ENCODE results near the gene PSRC1.
A peak's percentile ranks its signal among the peaks of the same experiment; 100 is the strongest.

Gene PSRC1

DNA sequence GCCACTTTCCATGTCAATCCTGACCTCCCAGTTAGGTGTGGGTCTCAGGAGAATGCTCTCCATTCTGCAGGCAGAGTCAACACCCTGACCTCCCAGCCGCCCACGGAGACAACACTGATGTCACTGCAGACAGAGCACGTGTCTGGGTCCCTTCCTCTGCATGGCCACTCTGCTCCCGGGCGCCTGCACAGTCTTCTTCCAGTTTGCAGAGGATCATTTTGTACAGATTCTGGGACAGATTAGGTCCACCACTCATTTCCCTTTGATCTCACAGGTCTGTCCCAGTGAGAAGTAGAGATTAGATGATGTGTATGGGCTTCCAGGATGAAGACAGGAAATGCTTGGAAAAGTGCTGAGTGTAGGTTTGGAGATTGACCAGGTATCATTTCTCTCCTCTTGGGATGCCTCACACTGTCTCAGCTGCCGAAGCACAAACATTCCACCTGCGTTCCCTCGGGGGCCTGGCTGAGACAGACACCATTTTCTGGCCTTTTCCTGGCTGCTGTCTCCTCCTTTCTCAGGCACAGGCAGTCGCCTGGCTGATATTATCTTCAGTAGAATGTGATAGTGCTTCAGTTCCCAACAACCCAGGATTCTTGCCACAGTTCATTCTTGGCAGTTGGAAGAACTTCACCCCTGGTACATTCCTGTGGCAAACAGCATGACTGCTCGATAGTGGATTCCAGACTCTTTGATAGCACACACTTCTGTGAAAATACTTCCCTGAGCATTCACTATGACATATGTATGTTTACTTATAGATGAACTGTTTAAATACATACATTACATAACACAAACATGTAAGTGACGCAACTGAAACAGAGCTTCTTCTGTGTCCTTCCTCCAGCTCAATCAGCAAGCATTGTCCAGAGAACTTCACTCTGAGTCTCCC lies 16.0 kb upstream of the PSRC1 start:
- no peak overlapping the region for H3K4me3 ChIP-seq (ENCODE audit: control insufficient read depth, low read depth, low read length)
- TF ChIP-seq, protein P1, sequence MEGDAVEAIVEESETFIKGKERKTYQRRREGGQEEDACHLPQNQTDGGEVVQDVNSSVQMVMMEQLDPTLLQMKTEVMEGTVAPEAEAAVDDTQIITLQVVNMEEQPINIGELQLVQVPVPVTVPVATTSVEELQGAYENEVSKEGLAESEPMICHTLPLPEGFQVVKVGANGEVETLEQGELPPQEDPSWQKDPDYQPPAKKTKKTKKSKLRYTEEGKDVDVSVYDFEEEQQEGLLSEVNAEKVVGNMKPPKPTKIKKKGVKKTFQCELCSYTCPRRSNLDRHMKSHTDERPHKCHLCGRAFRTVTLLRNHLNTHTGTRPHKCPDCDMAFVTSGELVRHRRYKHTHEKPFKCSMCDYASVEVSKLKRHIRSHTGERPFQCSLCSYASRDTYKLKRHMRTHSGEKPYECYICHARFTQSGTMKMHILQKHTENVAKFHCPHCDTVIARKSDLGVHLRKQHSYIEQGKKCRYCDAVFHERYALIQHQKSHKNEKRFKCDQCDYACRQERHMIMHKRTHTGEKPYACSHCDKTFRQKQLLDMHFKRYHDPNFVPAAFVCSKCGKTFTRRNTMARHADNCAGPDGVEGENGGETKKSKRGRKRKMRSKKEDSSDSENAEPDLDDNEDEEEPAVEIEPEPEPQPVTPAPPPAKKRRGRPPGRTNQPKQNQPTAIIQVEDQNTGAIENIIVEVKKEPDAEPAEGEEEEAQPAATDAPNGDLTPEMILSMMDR (conservative IDR thresholded peaks at IDR 0.05; ENCODE audit: control insufficient read depth, insufficient read depth, low read depth, low read length), result no peak
- peak; percentile 66 for DNase-seq (ENCODE audit: low read depth)

DNA sequence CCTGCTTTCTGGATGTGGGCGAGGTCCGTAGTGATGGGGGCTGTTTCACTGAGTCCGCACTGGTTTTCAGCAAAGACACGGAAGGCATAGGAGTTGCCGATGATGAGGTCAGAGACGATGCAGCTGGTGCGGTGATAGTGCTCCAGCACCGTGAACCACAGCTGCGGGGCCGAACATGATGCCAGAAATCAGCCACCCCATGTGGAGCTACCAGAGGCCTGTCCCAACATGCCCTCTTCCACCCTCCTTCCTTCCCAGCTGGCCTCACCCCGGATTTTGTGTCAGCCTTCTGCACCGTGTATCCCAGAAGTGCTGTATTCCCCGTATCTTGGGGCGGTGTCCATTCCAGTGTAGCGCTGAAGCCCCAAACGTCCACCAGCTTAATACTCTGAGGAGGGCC lies 13.8 kb upstream of the PSRC1 start:
- H3K4me3 ChIP-seq (ENCODE audit: control insufficient read depth, low read depth, low read length), result no peak overlapping the region
- DNase-seq (ENCODE audit: low read depth), result no peak
- TF ChIP-seq, protein P1 (conservative IDR thresholded peaks at IDR 0.05; ENCODE audit: control insufficient read depth, insufficient read depth, low read depth, low read length), result no peak

DNA sequence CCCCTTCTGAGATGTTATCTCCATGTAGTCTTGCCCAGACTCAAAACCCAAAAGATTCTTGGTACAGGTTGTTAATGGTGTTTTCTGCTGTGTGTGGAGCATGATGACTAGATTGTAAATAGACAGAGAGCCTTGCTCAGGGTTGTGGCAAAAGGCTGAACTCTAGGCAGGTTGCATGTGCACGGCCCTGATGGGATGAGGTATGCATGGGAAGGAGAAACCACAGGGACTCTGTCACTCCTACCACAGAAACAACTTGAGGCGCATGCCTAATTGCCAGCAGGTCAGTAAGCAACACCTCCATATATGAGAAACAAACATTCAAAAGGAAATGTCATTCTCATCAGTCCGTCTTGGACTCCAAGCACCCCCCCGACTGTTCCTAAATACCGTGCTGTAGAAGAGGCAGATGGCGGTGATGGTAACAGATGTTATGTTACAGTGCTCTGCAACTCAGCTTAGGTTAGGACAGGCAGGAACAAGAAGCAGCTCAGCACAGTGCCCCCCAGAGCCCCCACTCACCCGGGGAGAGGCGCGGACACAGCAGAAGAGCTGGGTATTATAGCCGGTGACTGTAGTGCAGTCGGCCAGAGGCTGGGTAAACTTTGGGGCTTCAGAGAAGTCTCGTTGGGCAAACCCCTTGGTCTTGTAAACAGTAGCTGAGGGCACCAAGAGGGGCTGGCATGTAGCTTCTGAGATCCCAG lies 12.9 kb upstream of the PSRC1 start:
- DNase-seq (ENCODE audit: low read depth), result no peak
- H3K4me3 ChIP-seq (ENCODE audit: control insufficient read depth, low read depth, low read length), result no peak overlapping the region
- TF ChIP-seq, protein P1 (conservative IDR thresholded peaks at IDR 0.05; ENCODE audit: control insufficient read depth, insufficient read depth, low read depth, low read length), result no peak

DNA sequence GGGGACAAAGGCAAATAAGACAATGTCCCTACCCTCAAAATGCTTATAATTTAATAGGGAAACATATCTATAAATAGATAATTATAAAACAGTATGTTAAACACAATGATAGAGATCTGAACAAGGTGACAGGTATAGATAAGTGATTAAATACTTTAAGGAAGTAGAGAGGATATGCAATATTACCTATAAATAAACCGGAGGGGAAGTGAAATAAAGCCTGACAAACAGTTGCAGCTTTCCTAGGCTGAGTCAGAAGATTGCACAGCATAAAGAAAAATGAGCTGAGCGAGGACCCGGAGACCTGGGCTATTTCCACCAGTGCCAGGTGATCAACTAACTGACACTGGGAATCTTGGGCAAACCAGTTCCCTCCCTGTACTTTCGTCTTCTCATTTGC lies 11.5 kb upstream of the PSRC1 start:
- no peak overlapping the region for H3K4me3 ChIP-seq (ENCODE audit: control insufficient read depth, low read depth, low read length)
- TF ChIP-seq, protein P1 (conservative IDR thresholded peaks at IDR 0.05; ENCODE audit: control insufficient read depth, insufficient read depth, low read depth, low read length), result no peak
- no peak for DNase-seq (ENCODE audit: low read depth)

DNA sequence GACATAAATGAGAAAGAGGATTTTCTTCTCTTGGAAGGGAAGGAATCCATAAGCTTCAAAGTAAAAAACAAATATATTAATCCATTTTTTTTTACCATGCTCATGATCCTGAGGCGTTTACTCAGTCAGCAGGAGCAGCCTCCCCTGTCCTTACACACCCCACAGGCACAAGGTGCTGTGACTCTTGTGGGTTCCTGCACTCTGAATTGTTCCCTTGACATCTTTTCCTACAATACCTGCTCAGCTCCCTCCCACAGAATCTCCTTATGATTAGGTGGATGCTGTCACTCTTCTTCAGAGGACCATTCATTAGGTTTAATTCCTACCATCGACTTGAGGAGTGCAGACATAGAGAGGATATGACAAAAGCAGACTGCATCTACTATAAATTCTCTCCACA lies 10.1 kb upstream of the PSRC1 start:
- no peak overlapping the region for H3K4me3 ChIP-seq (ENCODE audit: control insufficient read depth, low read depth, low read length)
- TF ChIP-seq, protein P1 (conservative IDR thresholded peaks at IDR 0.05; ENCODE audit: control insufficient read depth, insufficient read depth, low read depth, low read length), result no peak
- no peak for DNase-seq (ENCODE audit: low read depth)

DNA sequence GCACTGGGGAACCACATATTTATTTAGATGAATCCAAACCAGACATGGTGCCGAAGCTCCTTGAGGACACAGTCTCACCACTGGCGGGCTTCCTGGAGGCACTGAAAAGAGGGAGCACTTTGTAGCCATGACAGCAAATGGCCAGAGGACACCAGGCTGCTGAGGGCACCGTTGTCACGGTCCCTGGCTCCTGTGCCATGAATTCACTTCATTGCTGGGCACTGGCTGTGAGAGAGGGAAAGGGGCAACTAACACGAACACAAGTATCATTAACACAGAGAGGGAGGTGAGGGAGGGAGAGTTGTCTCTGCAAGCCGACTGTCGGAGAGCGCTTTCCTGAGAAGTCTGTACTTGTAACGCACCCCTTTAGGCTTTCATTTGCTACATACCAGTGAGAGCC lies 9.4 kb upstream of the PSRC1 start:
- no peak overlapping the region for H3K4me3 ChIP-seq (ENCODE audit: control insufficient read depth, low read depth, low read length)
- TF ChIP-seq, protein P1 (conservative IDR thresholded peaks at IDR 0.05; ENCODE audit: control insufficient read depth, insufficient read depth, low read depth, low read length), result no peak
- no peak for DNase-seq (ENCODE audit: low read depth)

Data from fibroblast of mammary gland (primary cell).